ENCODE data around the gene NGRN. TPM values are rescaled to one million over a fixed set of nuclear protein-coding genes. Genes with fewer than 3 reads are reported as not detected.

The NGRN gene
- 88.9 and 93.4 TPM in 2 replicates for total RNA-seq (2014; rRNA removed; shearing (Covaris generic))

GRCh38 chr15:90265271-90266060 lies at the start of gene NGRN:
NGRN (plus strand) TSS chr15:90265672; CDS start chr15:90265713, 41 bp downstream.
- Histone ChIP-seq H3K4me1 (no peaks in the 10 kb centered on the region), H3K9me3 (replicated peaks) (no peaks in the 10 kb centered on the region), H3K27me3 (no peaks in the 10 kb centered on the region), H3K27ac (peak within 1 kb of the TSS; percentile 86), H3K4me3 (peak within 1 kb of the TSS; percentile 84), H3K36me3 (peaks cover 24% of the 10 kb centered on the region)
- DNase-seq = peak; percentile 94 to 95

- Histone ChIP-seq H3K4me1 (no peaks in the 10 kb centered on the region), H3K36me3 (no peaks in the 10 kb centered on the region), H3K27ac (no peak overlapping the region), H3K9me3 (replicated peaks) (no peaks in the 10 kb centered on the region), H3K27me3 (no peaks in the 10 kb centered on the region), H3K4me3 (no peak overlapping the region)
- DNase-seq = no peak
These were observed 47.6 kb upstream of the NGRN start for GRCh38 chr15:90217671-90218394.

- no peak overlapping the region for H3K27ac ChIP-seq
- DNase-seq = peak; percentile 46 to 70
- H3K9me3 ChIP-seq (replicated peaks) = no peaks in the 10 kb centered on the region
- H3K27me3 ChIP-seq = no peaks in the 10 kb centered on the region
- no peaks in the 10 kb centered on the region for H3K4me1 ChIP-seq
- no peak overlapping the region for H3K4me3 ChIP-seq
- no peaks in the 10 kb centered on the region for H3K36me3 ChIP-seq
These were observed 45.9 kb upstream of the NGRN start for GRCh38 chr15:90219421-90220141.

DNA sequence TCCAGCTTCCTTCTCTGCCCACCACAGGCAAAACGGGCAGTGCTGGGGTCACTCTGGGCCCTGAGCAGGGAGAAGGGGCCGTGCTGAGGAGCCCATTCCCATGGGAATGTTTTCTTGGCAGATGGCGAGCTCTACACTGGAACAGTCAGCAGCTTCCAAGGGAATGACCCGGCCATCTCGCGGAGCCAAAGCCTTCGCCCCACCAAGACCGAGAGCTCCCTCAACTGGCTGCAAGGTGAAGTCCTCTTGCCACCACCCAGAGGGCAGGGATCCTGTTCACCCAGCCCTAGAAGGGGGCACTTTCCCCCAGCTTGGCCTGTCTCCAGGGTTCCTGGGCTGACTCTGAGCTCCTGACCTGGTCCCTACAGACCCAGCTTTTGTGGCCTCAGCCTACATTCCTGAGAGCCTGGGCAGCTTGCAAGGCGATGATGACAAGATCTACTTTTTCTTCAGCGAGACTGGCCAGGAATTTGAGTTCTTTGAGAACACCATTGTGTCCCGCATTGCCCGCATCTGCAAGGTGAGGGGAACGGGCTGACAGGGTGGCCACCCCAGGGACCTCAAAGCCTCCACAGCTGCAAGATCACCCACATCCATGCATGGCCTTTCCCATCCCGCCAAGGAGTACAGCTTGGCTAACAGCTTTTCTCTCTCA lies 44.1 kb upstream of the NGRN start:
- no peak overlapping the region for H3K27ac ChIP-seq
- DNase-seq = peak; percentile 85 to 89

GRCh38 chr15:90222547-90222946 lies 42.9 kb upstream of the NGRN start:
- H3K9me3 ChIP-seq (replicated peaks) = no peaks in the 10 kb centered on the region
- no peaks in the 10 kb centered on the region for H3K36me3 ChIP-seq
- H3K27ac ChIP-seq = no peak overlapping the region
- H3K27me3 ChIP-seq = no peaks in the 10 kb centered on the region
- no peak overlapping the region for H3K4me3 ChIP-seq
- no peak for DNase-seq
- no peaks in the 10 kb centered on the region for H3K4me1 ChIP-seq

More for the DNA sequence above, 44.1 kb upstream of the NGRN start:
- Histone ChIP-seq H3K4me1 (no peaks in the 10 kb centered on the region), H3K27me3 (no peaks in the 10 kb centered on the region), H3K36me3 (no peaks in the 10 kb centered on the region), H3K4me3 (no peak overlapping the region), H3K9me3 (replicated peaks) (no peaks in the 10 kb centered on the region)

GRCh38 chr15:90223441-90224165 lies 41.9 kb upstream of the NGRN start:
- Histone ChIP-seq H3K4me1 (no peaks in the 10 kb centered on the region), H3K9me3 (replicated peaks) (no peaks in the 10 kb centered on the region), H3K27ac (no peak overlapping the region), H3K4me3 (no peak overlapping the region), H3K36me3 (no peaks in the 10 kb centered on the region), H3K27me3 (no peaks in the 10 kb centered on the region)
- no peak for DNase-seq

- Histone ChIP-seq H3K27me3 (no peaks in the 10 kb centered on the region), H3K27ac (no peak overlapping the region), H3K36me3 (no peaks in the 10 kb centered on the region), H3K9me3 (replicated peaks) (no peaks in the 10 kb centered on the region), H3K4me1 (no peaks in the 10 kb centered on the region), H3K4me3 (no peak overlapping the region)
- DNase-seq = no peak
These were observed 40.4 kb upstream of the NGRN start for GRCh38 chr15:90225047-90225446.

DNA sequence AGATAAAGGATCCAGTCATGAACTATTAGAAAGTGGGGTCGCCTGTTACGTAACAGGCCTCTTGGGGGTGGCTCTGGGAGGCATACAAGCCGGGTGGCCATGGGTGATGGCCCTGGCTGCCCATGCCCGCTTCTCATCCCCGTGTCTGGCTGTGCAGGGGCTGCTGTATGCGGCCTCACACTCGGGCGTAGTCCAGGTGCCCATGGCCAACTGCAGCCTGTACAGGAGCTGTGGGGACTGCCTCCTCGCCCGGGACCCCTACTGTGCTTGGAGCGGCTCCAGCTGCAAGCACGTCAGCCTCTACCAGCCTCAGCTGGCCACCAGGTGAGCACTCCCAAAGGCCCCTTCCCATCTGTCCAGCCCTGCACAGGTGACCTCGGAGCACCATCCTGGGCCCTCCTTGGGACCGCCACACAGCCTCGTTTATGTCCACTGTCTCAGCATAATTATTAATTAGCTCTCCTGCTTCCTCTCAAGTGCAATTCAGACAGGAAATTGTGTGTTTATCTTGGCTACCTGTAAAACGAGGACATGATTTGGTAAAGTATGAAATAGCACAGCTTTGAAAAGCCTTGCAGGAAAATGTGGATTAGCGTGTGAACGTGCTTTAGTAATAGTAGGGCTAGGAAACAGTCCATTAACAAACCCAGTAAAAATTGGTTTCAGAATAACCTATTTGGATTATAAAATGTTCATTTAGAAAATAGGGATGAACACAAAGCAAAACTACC lies 39.8 kb upstream of the NGRN start:
- Histone ChIP-seq H3K36me3 (no peaks in the 10 kb centered on the region), H3K27me3 (no peaks in the 10 kb centered on the region), H3K4me1 (no peaks in the 10 kb centered on the region), H3K9me3 (replicated peaks) (no peaks in the 10 kb centered on the region), H3K27ac (no peak overlapping the region), H3K4me3 (no peak overlapping the region)
- no peak for DNase-seq

- Histone ChIP-seq H3K27me3 (no peaks in the 10 kb centered on the region), H3K36me3 (no peaks in the 10 kb centered on the region), H3K9me3 (replicated peaks) (no peaks in the 10 kb centered on the region), H3K27ac (no peak overlapping the region), H3K4me3 (no peak overlapping the region), H3K4me1 (no peaks in the 10 kb centered on the region)
- no peak for DNase-seq
These were observed 38.1 kb upstream of the NGRN start for GRCh38 chr15:90227336-90227735.

DNA sequence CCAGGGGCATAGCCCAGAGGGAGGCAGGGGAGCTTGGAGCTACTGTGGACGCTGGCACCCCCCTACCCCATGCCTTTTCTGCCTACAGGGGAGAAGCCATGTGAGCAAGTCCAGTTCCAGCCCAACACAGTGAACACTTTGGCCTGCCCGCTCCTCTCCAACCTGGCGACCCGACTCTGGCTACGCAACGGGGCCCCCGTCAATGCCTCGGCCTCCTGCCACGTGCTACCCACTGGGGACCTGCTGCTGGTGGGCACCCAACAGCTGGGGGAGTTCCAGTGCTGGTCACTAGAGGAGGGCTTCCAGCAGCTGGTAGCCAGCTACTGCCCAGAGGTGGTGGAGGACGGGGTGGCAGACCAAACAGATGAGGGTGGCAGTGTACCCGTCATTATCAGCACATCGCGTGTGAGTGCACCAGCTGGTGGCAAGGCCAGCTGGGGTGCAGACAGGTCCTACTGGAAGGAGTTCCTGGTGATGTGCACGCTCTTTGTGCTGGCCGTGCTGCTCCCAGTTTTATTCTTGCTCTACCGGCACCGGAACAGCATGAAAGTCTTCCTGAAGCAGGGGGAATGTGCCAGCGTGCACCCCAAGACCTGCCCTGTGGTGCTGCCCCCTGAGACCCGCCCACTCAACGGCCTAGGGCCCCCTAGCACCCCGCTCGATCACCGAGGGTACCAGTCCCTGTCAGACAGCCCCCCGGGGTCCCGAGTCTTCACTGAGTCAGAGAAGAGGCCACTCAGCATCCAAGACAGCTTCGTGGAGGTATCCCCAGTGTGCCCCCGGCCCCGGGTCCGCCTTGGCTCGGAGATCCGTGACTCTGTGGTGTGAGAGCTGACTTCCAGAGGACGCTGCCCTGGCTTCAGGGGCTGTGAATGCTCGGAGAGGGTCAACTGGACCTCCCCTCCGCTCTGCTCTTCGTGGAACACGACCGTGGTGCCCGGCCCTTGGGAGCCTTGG lies 37.4 kb upstream of the NGRN start:
- Histone ChIP-seq H3K4me3 (no peak overlapping the region), H3K4me1 (0 out of 2 replicates have a peak, but pooled peaks cover 2% of the 10 kb centered on the region), H3K27ac (no peak overlapping the region), H3K27me3 (no peaks in the 10 kb centered on the region), H3K9me3 (replicated peaks) (no peaks in the 10 kb centered on the region), H3K36me3 (no peaks in the 10 kb centered on the region)
- DNase-seq = no peak

- H3K36me3 ChIP-seq = no peaks in the 10 kb centered on the region
- 0 out of 2 replicates have a peak, but pooled peaks cover 2% of the 10 kb centered on the region for H3K4me1 ChIP-seq
- H3K27me3 ChIP-seq = no peaks in the 10 kb centered on the region
- no peak overlapping the region for H3K4me3 ChIP-seq
- DNase-seq = no peak
- H3K27ac ChIP-seq = no peak overlapping the region
- H3K9me3 ChIP-seq (replicated peaks) = no peaks in the 10 kb centered on the region
These were observed 36.5 kb upstream of the NGRN start for GRCh38 chr15:90228960-90229359.

- no peak for DNase-seq
- Histone ChIP-seq H3K36me3 (no peaks in the 10 kb centered on the region), H3K4me1 (peaks cover 6% of the 10 kb centered on the region; the same call in 1 of the 2 replicates), H3K27ac (no peak overlapping the region), H3K27me3 (no peaks in the 10 kb centered on the region), H3K9me3 (replicated peaks) (no peaks in the 10 kb centered on the region), H3K4me3 (no peak overlapping the region)
These were observed 35.4 kb upstream of the NGRN start for GRCh38 chr15:90230071-90230494.

Data from SJCRH30 (cell line).